Activated T-cell treated with anti-CD3 and anti-CD28 coated beads, Interleukin-2, amount 50 U/mL, for 24 hours (primary cell): Measurements from ENCODE around the gene TOB1.

Source experiments
- DNase-seq: peaks from one replicate; pipeline ENCODE4 v3.0.0-alpha.2; 2020
- H3K27ac Mint-ChIP-seq: 2 replicates; pipeline ENCODE4 v1.8.0; 2020; ENCODE audit warnings: mild to moderate bottlenecking, mixed read lengths
- H3K27me3 Mint-ChIP-seq: 2 replicates; pipeline ENCODE4 v1.8.0; 2020; ENCODE audit warnings: mixed read lengths
- H3K36me3 Mint-ChIP-seq: 2 replicates; pipeline ENCODE4 v1.8.0; 2020; ENCODE audit warnings: low read depth, mixed read lengths
- H3K4me1 Mint-ChIP-seq: 2 replicates; pipeline ENCODE4 v1.8.0; 2020; ENCODE audit warnings: low read depth, mixed read lengths
- H3K4me3 Mint-ChIP-seq: 2 replicates; pipeline ENCODE4 v1.8.0; 2020; ENCODE audit warnings: mild to moderate bottlenecking, moderate library complexity, mixed read lengths
- H3K9me3 Mint-ChIP-seq: 2 replicates; pipeline ENCODE4 v1.8.0; 2020; ENCODE audit warnings: mixed read lengths

The TOB1 gene

DNA sequence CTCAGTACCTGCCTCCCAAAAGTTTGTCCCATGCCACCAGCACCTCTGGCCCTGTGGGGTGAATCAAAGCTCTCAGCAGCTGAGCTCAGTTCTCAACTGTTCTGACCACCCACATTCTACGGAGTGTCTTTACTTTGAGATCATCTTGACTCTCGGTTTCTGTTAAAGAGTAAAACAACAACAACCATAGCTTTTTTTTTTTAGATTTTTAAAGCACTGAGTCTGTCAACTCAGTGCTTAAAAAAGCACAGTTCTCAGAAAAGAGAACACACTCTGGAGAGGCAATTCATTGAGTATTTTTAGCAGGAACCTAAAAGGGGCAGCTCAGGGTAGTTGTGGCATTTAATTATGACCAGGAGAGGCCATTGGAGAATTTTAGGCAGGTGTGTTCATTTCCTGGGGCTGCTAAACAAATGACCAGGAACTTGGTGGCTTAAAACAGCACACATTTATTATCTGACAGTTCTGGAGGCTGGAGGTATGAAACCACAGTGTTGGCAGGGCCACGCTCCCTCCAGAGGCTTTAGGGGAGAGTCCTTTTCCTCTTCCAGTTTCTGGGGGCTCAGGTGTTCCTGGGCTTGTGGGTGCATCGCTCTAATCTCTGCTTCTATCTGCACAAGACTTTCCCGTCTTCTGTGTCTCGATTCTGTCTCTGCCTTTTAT, 37.5 kb downstream of the TOB1 start:
- Mint-ChIP-seq H3K36me3 (no peaks in the 10 kb centered on the region), H3K4me3 (no peak overlapping the region), H3K27ac (no peak overlapping the region), H3K4me1 (peaks cover 3% of the 10 kb centered on the region), H3K27me3 (no peaks in the 10 kb centered on the region), H3K9me3 (no peaks in the 10 kb centered on the region)
- no peak for DNase-seq

DNA sequence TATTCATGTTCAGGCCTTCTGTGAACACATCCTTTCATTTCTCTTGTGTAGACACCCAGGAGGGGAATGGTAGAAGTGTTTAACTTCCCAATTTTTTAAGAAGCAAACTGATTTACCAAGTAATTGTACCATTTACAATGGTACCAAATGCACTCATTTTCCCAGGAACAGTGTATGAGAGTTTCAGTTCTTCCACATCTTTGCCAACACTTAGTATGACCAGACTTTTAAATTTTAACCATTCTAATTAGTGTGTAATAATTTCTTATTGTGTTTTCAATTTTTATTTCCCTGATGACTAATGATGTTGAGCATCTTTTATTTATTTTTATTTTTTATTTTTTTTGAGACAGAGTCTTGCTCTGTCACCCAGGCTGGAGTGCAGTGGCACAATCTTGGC, 41.0 kb downstream of the TOB1 start:
- H3K27me3 Mint-ChIP-seq: no peaks in the 10 kb centered on the region

DNA sequence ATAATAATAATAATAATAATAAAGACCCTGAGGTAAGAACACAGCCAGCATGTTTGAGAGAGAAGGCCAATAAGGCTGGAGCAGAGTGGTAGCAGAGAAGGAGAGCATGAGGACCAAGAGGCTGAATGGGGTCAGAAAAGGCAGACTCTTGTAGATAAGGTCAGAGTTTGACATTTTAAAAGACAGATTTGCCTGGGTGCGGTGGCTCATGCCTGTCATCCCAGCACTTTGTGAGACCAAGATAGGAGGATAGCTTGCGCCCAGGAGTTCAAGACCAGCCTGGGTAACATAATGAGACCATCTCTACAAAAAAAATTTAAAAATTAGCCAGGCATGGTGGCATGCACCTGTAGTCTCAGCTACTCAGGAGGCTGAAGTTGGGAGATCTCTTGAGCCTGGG, 41.7 kb downstream of the TOB1 start:
- Mint-ChIP-seq H3K4me1 (peaks cover 5% of the 10 kb centered on the region), H3K4me3 (no peak overlapping the region), H3K36me3 (no peaks in the 10 kb centered on the region), H3K27ac (no peak overlapping the region), H3K9me3 (no peaks in the 10 kb centered on the region), H3K27me3 (no peaks in the 10 kb centered on the region)
- DNase-seq: no peak

More for the DNA sequence above, 41.0 kb downstream of the TOB1 start:
- no peak overlapping the region for H3K4me3 Mint-ChIP-seq
- H3K36me3 Mint-ChIP-seq: no peaks in the 10 kb centered on the region
- H3K27ac Mint-ChIP-seq: no peak overlapping the region
- no peak for DNase-seq
- H3K4me1 Mint-ChIP-seq: peaks cover 5% of the 10 kb centered on the region
- no peaks in the 10 kb centered on the region for H3K9me3 Mint-ChIP-seq

DNA sequence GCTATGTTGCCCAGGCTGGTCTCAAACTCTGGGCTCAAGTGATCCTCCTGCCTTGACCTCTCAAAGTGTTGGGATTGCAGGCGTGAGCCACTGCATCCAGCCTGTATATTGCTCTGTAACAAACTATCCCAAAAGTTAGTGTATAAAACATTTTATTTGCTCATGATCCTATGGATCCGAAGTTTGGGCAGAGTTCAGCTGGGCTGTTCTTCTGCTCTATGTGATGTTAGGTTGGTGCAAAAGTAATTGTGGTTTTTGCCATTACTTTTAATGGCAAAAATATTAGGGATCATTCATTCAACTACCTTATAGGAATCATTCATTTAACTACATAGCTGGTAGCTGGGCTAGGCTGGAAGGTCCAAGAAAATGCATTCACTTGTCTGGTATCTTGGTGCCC, 43.6 kb downstream of the TOB1 start:
- peaks cover 3% of the 10 kb centered on the region for H3K27me3 Mint-ChIP-seq

DNA sequence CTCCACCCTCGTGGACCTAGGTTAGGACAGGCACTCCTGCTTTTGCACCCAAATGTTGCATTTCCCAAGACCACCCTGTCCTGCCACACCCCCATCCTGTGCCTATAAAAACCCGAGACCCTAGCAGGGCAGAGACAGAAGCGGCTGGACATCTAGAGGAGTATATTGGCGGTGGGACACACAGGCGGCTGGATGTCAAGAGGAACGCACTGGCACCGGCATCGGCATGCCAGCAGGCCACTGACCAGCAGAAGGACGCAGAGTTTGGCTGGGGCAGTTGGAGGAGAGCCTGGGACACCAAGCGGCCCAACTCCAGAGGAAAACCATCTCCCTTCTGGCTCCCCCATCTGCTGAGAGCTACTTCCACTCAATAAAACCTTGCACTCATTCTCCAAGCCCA, 45.5 kb downstream of the TOB1 start:
- Mint-ChIP-seq H3K4me3 (no peak overlapping the region), H3K36me3 (no peaks in the 10 kb centered on the region), H3K4me1 (peaks cover 7% of the 10 kb centered on the region), H3K27ac (no peak overlapping the region), H3K27me3 (peaks cover 10% of the 10 kb centered on the region), H3K9me3 (no peaks in the 10 kb centered on the region)
- no peak for DNase-seq

More for the DNA sequence above, 43.6 kb downstream of the TOB1 start:
- Mint-ChIP-seq H3K27ac (no peak overlapping the region), H3K4me3 (no peak overlapping the region), H3K4me1 (peaks cover 2% of the 10 kb centered on the region), H3K36me3 (no peaks in the 10 kb centered on the region), H3K9me3 (no peaks in the 10 kb centered on the region)
- no peak for DNase-seq

DNA sequence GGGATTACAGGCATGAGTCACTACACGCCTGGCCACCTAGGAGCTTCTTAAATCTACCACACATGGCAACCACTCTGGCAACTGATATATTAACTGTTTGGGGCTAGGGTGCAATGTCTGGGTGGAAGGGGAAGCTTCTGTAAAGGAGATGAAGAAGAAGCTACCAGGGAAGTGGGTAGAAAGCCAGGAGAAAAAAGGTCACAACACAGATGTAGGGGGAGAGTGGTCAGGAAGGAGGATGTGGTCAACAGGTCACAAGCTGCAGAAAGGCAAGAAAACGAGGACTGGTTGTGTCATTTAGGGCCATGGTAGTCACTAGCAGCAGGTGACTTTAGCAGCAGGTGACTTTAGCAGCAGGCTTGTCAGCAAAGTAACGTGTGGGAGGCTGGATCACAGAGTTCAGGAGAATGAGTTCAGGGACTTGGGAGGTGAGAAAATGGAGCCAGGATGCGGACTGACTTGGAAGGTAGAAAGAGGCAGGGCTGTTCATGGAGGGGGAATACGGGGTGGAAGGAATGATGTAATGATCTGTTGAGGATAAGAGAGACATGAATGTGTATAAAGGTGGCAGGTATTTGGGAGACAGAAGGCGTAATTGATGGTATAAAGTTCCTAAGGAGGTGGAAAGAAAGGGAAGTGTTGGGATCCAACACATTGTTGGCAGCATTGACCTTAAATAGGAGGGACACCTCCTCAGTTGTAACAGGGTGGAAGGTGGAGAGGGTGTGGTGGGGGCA, 47.1 kb downstream of the TOB1 start:
- no peak for DNase-seq
- Mint-ChIP-seq H3K4me1 (peaks cover 7% of the 10 kb centered on the region), H3K27ac (no peak overlapping the region), H3K4me3 (no peak overlapping the region), H3K27me3 (peaks cover 10% of the 10 kb centered on the region), H3K36me3 (no peaks in the 10 kb centered on the region), H3K9me3 (no peaks in the 10 kb centered on the region)

DNA sequence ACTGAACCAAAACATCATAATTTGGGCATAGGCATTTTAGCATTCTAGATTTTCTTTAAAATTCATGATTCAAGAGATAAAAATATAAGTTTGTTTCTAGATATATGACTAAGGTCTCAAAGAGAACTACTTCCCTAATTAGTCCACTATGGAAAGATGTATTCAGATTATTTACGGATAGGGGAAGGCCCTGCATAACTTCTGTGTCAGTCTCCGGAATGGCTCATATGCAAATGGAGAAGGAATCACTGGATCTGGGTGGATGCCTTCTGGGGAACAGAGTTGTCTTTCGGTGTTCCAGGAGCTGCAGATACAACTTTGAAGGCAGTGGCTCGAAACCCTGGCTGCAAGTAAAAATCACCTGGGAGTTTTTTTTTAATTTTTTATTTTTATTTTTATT, 47.9 kb downstream of the TOB1 start:
- no peaks in the 10 kb centered on the region for H3K36me3 Mint-ChIP-seq
- H3K27me3 Mint-ChIP-seq: peaks cover 10% of the 10 kb centered on the region
- no peaks in the 10 kb centered on the region for H3K9me3 Mint-ChIP-seq
- H3K4me1 Mint-ChIP-seq: peaks cover 7% of the 10 kb centered on the region
- no peak for DNase-seq
- no peak overlapping the region for H3K27ac Mint-ChIP-seq
- no peak overlapping the region for H3K4me3 Mint-ChIP-seq

DNA sequence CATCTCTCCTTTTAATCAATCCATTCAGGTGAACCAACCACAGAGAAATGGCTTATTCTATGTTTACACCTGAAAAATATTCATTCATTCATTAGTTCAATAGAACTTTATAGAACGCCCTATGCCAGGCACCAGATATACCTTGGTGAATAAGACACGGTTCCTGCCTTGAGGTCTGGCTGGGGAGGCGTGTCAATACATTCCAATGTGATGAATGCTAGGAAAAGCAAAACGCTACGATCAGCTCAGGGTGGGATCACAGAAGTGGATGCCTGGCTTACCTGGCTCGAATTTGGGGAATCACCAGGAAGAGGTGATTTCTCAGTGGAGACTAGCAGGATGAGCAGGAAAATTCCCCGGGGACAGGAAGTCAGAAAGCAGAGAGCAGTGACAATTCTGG, 48.3 kb downstream of the TOB1 start:
- no peak for DNase-seq
- Mint-ChIP-seq H3K36me3 (no peaks in the 10 kb centered on the region), H3K27ac (no peak overlapping the region), H3K4me1 (peaks cover 7% of the 10 kb centered on the region), H3K9me3 (no peaks in the 10 kb centered on the region), H3K27me3 (peaks cover 10% of the 10 kb centered on the region), H3K4me3 (no peak overlapping the region)

DNA sequence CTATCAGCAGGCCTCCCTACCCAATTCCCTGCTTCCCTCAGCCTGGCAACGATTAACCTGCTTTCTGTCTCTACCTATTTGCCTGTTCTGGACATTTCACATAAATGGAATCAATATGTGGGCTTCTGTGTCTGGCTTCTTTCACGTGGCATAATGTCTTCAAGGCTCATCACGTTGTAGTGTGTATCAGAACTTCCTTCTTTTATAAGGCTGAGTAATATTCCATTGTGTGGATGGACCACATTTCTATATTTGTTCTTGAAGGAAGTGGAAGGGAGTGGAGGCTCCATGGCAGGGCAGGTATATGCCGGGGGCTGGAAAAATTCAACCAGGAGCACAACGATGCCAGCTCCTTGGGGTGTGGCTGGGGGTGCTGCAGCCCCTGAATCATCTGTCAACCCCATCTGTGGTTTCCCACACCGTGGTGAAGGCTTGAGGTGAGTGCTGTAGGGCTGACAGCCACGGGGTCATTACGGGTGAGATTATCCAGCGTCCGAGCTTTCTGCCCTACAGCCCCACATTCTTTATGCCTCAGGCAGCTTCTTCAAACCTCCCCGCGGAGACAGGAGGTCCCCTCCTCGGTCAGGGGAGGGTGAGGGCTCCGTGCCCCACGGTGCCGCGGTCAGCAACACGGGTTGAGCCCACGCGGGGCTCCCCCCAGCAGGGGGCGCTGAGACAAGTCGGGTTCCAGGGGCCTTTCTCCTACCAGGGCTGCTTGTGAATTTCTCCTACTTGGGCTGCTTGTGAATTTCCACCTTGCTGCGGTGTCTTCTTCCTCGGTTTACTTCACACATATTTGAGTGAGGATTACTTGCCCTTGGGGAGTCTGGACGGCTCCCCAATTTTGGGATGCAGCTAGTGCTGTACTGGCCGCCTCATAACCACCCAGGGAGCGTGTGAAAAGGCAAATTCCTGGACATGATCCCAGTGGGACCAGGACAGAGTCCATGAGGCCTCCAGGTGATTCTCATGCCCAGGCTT, 49.1 kb downstream of the TOB1 start:
- Mint-ChIP-seq H3K27me3 (peaks cover 10% of the 10 kb centered on the region), H3K36me3 (no peaks in the 10 kb centered on the region), H3K4me3 (no peak overlapping the region), H3K9me3 (no peaks in the 10 kb centered on the region), H3K4me1 (peaks cover 7% of the 10 kb centered on the region), H3K27ac (no peak overlapping the region)
- peak; percentile 76 for DNase-seq

DNA sequence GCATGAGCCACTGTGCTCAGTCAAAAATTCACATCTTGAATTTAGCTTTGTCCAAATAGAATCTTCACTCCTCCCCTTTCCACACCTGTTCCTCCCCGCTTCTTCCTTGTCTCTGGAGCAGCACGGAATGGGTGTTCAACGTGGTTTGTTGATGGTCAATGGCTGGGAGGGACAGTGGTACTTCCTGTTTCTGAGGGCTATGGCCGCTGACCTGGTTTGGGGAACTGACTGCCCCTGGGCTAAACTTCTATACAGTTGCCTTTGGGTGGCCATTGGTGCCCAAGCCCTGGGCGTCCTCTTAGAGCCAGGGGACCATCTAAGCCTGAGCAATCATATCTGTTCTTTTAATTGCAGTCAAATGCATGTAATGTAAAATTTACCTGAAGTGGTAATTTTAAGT, 49.9 kb downstream of the TOB1 start:
- Mint-ChIP-seq H3K4me3 (no peak overlapping the region), H3K27ac (no peak overlapping the region), H3K27me3 (peaks cover 10% of the 10 kb centered on the region), H3K9me3 (no peaks in the 10 kb centered on the region), H3K4me1 (peaks cover 5% of the 10 kb centered on the region), H3K36me3 (no peaks in the 10 kb centered on the region)
- DNase-seq: no peak

DNA sequence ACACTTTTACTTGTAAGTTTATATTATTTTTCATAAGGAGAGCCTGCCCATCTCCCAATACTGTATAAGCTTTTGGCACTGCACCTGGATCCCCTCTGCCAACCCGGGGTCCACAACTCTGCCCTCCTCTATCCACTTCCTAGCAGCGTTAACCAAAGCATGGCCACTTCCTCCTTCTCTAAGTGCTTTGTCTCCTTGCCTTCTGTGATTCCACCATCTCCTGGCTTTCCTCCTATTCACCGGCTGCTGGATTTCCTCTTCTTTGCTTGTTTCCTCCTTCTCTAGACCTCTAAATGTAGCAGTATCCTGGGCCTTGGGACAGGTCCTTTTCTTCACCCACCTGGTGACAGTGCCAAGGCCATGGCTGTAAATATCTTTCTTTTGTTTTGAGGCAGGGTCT, 50.8 kb downstream of the TOB1 start:
- H3K9me3 Mint-ChIP-seq: no peaks in the 10 kb centered on the region
- peaks cover 5% of the 10 kb centered on the region for H3K4me1 Mint-ChIP-seq
- H3K27me3 Mint-ChIP-seq: peaks cover 10% of the 10 kb centered on the region
- no peak overlapping the region for H3K4me3 Mint-ChIP-seq
- H3K36me3 Mint-ChIP-seq: no peaks in the 10 kb centered on the region
- DNase-seq: no peak
- no peak overlapping the region for H3K27ac Mint-ChIP-seq

DNA sequence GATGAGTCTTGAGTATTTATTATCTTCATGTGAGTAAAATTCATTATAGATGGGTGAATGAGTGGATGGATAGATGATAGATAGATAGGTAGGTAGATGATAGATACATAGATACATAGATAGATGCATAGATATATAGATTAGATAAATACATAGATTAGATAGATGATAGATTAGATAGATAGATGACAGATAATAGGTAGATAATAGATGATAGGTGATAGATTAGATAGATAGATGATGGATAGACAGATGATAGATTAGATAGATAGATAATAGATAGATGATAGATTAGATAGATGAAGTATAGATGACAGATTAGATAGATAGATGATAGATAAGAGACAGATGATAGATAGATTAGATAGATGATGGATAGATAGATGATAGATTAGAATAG, 52.6 kb downstream of the TOB1 start:
- no peak for DNase-seq
- H3K4me1 Mint-ChIP-seq: peaks cover 5% of the 10 kb centered on the region
- no peaks in the 10 kb centered on the region for H3K36me3 Mint-ChIP-seq
- H3K27me3 Mint-ChIP-seq: peaks cover 10% of the 10 kb centered on the region
- H3K9me3 Mint-ChIP-seq: no peaks in the 10 kb centered on the region
- H3K4me3 Mint-ChIP-seq: no peak overlapping the region
- no peak overlapping the region for H3K27ac Mint-ChIP-seq
